Panc1 (cell line): ENCODE data around the gene KCND3. TPM values are rescaled to one million over a fixed set of nuclear protein-coding genes. Genes with fewer than 3 reads are reported as not detected.

Source experiments
- ATAC-seq: fragments of 200-7000 bp; cut with Tn5 transposase; 2 replicates; pipeline ENCODE4 v1.9.1; 2020; ENCODE audit warnings: mild to moderate bottlenecking, moderate library complexity
- BruUV-seq: library from RNA; stranded (reverse); fragments of 400-500 nt; replicated peaks from 2 replicates; lab custom pipeline; 2021; lab: Mats Ljungman, UMichigan
- CTCF ChIA-PET: fragments of 300-600 bp; sonication (Branson Sonifier 250); formaldehyde crosslinking; loops from one replicate; lab custom pipeline; 2022; ENCODE audit warnings: antibody characterized with exemption; lab: Charles Lee
- POLR2A ChIA-PET: fragments of 300-600 bp; sonication (Branson Sonifier 250); formaldehyde crosslinking; loops from one replicate; lab custom pipeline; 2022; ENCODE audit warnings: antibody characterized with exemption; lab: Charles Lee
- DNase-seq: peaks from one replicate; pipeline ENCODE4 v3.0.0-alpha.2; 2010; ENCODE audit warnings: low read depth, low spot score
- H3K27ac ChIP-seq: 2 replicates; pipeline ENCODE4 v1.5.1; 2011; ENCODE audit warnings: mild to moderate bottlenecking, low read length, inconsistent platforms
- H3K27me3 ChIP-seq: fragments of 200-500 bp; sonication (Bioruptor generic); 2 replicates; pipeline ENCODE4 v1.6.0; 2014; ENCODE audit warnings: low read length, inconsistent platforms; ENCODE audit not compliant: control insufficient read depth, insufficient read depth
- H3K36me3 ChIP-seq: fragments of 200-500 bp; sonication (Bioruptor generic); 2 replicates; pipeline ENCODE4 v1.5.1; 2014; ENCODE audit warnings: inconsistent platforms, mild to moderate bottlenecking, low read length, moderate library complexity; ENCODE audit not compliant: control insufficient read depth, insufficient read depth
- H3K4me1 ChIP-seq: 2 replicates; pipeline ENCODE4 v1.5.1; 2011; ENCODE audit warnings: inconsistent platforms, mild to moderate bottlenecking, low read length, moderate library complexity; ENCODE audit not compliant: control insufficient read depth, insufficient read depth
- H3K4me3 ChIP-seq, 2 experiments: 2 replicates each; pipeline ENCODE4 v1.5.1; 2011 to 2012; ENCODE audit warnings: low read depth in 2 of 2, low read length in 2 of 2, mild to moderate bottlenecking in 2 of 2, inconsistent platforms in 1 of 2, moderate library complexity in 1 of 2
- H3K9me3 ChIP-seq: fragments of 200-500 bp; sonication (Bioruptor generic); 2 replicates; pipeline ENCODE4 v1.5.1; 2014; ENCODE audit warnings: low read depth, mild to moderate bottlenecking, inconsistent platforms, low read length, moderate library complexity; ENCODE audit not compliant: control insufficient read depth, insufficient read depth
- POLR2AphosphoS5 ChIP-seq: IDR thresholded peaks from 2 replicates; pipeline ENCODE4 v1.6.1; 2012; ENCODE audit warnings: mild to moderate bottlenecking, low read depth, low read length, moderate library complexity
- SIN3A ChIP-seq: IDR thresholded peaks from 2 replicates; pipeline ENCODE4 v1.6.1; 2012; ENCODE audit warnings: low read depth, mild to moderate bottlenecking, low read length, moderate library complexity, borderline replicate concordance; ENCODE audit not compliant: insufficient read depth
- TCF7L2 ChIP-seq: IDR thresholded peaks from 2 replicates; pipeline ENCODE4 v1.6.1; 2011; ENCODE audit warnings: mild to moderate bottlenecking, low read depth, low read length, inconsistent platforms
- in situ Hi-C: cut with HindIII; loops from 2 replicates; pipeline ENCODE4 v1.10.0; 2016; ENCODE audit warnings: low sequenced_read_pairs, low pct_unique_long_range_greater_than_20kb
- intact Hi-C: fragments of 100-400 bp; cut with micrococcal nuclease; formaldehyde crosslinking; loops from one replicate; pipeline ENCODE4 v1.10.0; 2022; ENCODE audit not compliant: unreplicated experiment
- total RNA-seq: library from RNA; stranded (reverse); gene quantifications from one replicate; pipeline ENCODE4 v1.2.1, GENCODE V29; 2021; ENCODE audit not compliant: unreplicated experiment
- TF ChIP-seq, protein P1 (sequence below): fragments of 450-650 bp; IDR thresholded peaks from 2 replicates; pipeline ENCODE4 v1.5.1; 2017; ENCODE audit warnings: mild to moderate bottlenecking
- TF ChIP-seq, protein P2 (sequence below), 2 experiments: IDR thresholded peaks; 2 replicates each; pipeline ENCODE4 v1.6.1; 2011 to 2012; ENCODE audit warnings: low read depth in 2 of 2, control low read depth in 1 of 2, low read length in 1 of 2, mild to moderate bottlenecking in 1 of 2, moderate library complexity in 1 of 2; ENCODE audit not compliant: insufficient read depth in 1 of 2

The KCND3 gene
- total RNA-seq, 1 experiment from 2014 or later: not detected

DNA sequence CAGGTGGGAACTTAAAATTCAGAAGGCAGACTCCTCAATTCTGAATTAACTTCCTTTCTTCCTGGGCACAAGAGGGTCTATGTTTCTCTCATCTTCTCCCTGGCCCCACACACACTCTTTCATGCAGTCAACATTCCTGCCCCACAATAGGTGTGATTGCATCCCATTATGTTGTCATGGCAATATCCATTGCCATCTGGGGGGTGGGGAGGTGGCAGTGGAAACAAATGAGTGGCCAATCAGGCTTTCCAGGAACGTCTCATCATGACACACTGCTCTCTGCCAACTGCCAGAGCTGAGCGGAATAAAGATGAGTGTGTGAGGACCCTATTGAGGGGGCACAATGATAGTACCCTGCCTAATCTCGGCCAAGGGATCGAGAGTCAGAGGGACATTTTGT is 80.4 kb downstream of the KCND3 start:
- ATAC-seq: no peak
- no peak for DNase-seq
- Histone ChIP-seq H3K36me3 (no peaks in the 10 kb centered on the region), H3K27ac (no peak overlapping the region), H3K9me3 (no peaks in the 10 kb centered on the region), H3K27me3 (peaks cover 2% of the 10 kb centered on the region; the same call in 1 of the 2 replicates), H3K4me3 (no peak overlapping the region), H3K4me1 (no peaks in the 10 kb centered on the region)
- TF ChIP-seq POLR2AphosphoS5 (no peak), TCF7L2 (no peak), SIN3A (no peak)
- TF ChIP-seq, protein P1, sequence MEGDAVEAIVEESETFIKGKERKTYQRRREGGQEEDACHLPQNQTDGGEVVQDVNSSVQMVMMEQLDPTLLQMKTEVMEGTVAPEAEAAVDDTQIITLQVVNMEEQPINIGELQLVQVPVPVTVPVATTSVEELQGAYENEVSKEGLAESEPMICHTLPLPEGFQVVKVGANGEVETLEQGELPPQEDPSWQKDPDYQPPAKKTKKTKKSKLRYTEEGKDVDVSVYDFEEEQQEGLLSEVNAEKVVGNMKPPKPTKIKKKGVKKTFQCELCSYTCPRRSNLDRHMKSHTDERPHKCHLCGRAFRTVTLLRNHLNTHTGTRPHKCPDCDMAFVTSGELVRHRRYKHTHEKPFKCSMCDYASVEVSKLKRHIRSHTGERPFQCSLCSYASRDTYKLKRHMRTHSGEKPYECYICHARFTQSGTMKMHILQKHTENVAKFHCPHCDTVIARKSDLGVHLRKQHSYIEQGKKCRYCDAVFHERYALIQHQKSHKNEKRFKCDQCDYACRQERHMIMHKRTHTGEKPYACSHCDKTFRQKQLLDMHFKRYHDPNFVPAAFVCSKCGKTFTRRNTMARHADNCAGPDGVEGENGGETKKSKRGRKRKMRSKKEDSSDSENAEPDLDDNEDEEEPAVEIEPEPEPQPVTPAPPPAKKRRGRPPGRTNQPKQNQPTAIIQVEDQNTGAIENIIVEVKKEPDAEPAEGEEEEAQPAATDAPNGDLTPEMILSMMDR: no peak
- TF ChIP-seq, protein P2, sequence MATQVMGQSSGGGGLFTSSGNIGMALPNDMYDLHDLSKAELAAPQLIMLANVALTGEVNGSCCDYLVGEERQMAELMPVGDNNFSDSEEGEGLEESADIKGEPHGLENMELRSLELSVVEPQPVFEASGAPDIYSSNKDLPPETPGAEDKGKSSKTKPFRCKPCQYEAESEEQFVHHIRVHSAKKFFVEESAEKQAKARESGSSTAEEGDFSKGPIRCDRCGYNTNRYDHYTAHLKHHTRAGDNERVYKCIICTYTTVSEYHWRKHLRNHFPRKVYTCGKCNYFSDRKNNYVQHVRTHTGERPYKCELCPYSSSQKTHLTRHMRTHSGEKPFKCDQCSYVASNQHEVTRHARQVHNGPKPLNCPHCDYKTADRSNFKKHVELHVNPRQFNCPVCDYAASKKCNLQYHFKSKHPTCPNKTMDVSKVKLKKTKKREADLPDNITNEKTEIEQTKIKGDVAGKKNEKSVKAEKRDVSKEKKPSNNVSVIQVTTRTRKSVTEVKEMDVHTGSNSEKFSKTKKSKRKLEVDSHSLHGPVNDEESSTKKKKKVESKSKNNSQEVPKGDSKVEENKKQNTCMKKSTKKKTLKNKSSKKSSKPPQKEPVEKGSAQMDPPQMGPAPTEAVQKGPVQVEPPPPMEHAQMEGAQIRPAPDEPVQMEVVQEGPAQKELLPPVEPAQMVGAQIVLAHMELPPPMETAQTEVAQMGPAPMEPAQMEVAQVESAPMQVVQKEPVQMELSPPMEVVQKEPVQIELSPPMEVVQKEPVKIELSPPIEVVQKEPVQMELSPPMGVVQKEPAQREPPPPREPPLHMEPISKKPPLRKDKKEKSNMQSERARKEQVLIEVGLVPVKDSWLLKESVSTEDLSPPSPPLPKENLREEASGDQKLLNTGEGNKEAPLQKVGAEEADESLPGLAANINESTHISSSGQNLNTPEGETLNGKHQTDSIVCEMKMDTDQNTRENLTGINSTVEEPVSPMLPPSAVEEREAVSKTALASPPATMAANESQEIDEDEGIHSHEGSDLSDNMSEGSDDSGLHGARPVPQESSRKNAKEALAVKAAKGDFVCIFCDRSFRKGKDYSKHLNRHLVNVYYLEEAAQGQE (IDR thresholded peaks at IDR 0.05; ENCODE audit: insufficient read depth in 1 of 2, low read depth in 2 of 2, low read length in 1 of 2): no peak
- ChIA-PET POLR2A (no interaction called here), CTCF (no interaction called here)
- in situ Hi-C loops: no loop called here
- intact Hi-C loops: no loop called here
- BruUV-seq: no TSS peak

DNA sequence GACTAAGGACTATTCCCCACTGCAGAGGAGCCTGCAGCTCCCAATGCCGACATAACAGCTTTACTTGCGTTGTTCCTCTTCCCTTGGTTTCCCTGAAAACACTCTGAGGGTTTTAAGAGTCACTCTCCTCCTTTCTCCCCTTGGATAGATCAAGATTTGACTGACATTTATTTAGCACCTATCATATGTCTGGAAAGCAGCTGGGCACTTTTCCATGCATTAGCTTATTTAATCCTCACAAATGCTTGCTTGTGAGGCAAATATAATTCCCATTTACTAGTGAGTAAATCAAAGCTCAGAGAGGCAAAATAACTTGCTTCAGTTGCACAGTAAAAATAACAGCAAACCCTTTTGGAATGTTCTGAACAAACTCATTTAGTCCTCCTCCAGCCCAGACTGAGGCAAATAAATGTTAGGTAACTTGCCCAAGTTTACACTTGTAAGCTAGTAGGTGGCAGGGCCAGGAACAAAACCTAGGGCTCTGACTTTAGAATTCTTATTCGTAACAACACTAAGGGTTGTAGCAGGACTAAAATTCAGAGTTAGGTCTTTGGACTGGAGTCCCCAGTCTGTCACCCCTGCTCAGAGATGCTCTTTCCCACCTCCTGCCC is 81.4 kb downstream of the KCND3 start:
- CTCF ChIA-PET: no interaction called here
- in situ Hi-C loops: no loop called here

More for the DNA sequence above, 81.4 kb downstream of the KCND3 start:
- no TSS peak for BruUV-seq
- Histone ChIP-seq H3K4me3 (no peak overlapping the region), H3K9me3 (no peaks in the 10 kb centered on the region), H3K27me3 (peaks cover 2% of the 10 kb centered on the region; the same call in 1 of the 2 replicates), H3K27ac (no peak overlapping the region), H3K4me1 (no peaks in the 10 kb centered on the region), H3K36me3 (no peaks in the 10 kb centered on the region)
- no peak for DNase-seq
- TF ChIP-seq, protein P1: no peak
- TF ChIP-seq, protein P2 (IDR thresholded peaks at IDR 0.05; ENCODE audit: insufficient read depth in 1 of 2, low read depth in 2 of 2, low read length in 1 of 2): no peak
- TF ChIP-seq TCF7L2 (no peak), POLR2AphosphoS5 (no peak), SIN3A (no peak)
- intact Hi-C loops: no loop called here
- ATAC-seq: no peak
- POLR2A ChIA-PET: no interaction called here
